Prostate gland (tissue), 2 donors: Measurements from ENCODE around the gene SSH2. TPM values are rescaled to one million over a fixed set of nuclear protein-coding genes. Genes with fewer than 3 reads are reported as not detected.

Source experiments
- DNase-seq: peaks from one replicate; pipeline ENCODE4 v3.0.0-alpha.2; 2019; ENCODE audit warnings: low spot score
- H3K27ac ChIP-seq, 2 donors: fragments of 200-600 bp; sonication (generic); 2 replicates each; pipeline ENCODE4 v1.5.1; 2017 to 2019
- H3K27me3 ChIP-seq: fragments of 200-600 bp; sonication (generic); replicated peaks from 2 replicates; pipeline ENCODE4 v1.5.1; 2019; ENCODE audit not compliant: insufficient read depth
- H3K36me3 ChIP-seq, 2 donors: fragments of 200-600 bp; sonication (generic); 1 replicate in 1 of 2; 2 replicates in 1 of 2; pipeline versions ENCODE4 v1.5.1 to v1.8.1; 2017 to 2019
- H3K4me1 ChIP-seq: fragments of 200-600 bp; sonication (generic); replicated peaks from 2 replicates; pipeline ENCODE4 v1.5.1; 2019
- H3K4me3 ChIP-seq, 2 donors: fragments of 200-600 bp; sonication (generic); 2 replicates each; pipeline ENCODE4 v1.5.1; 2017 to 2019
- H3K9me3 ChIP-seq: fragments of 200-600 bp; sonication (generic); 2 replicates; pipeline ENCODE4 v1.5.1; 2017
- POLR2A ChIP-seq: fragments of 450-650 bp; IDR thresholded peaks from one replicate; pipeline ENCODE4 v1.6.1; 2016; ENCODE audit warnings: antibody characterized with exemption, mild to moderate bottlenecking
- POLR2AphosphoS5 ChIP-seq: sonication (generic); formaldehyde crosslinking; IDR thresholded peaks from one replicate; pipeline ENCODE4 v1.6.1; 2017; ENCODE audit warnings: antibody characterized with exemption
- WGBS: methylation state at CpG from one replicate; pipeline ENCODE4 v1.1.5; 2018; 5-methylcytosine and 5-hydroxymethylcytosine counted together
- intact Hi-C: fragments of 100-400 bp; cut with DNase I; formaldehyde crosslinking; loops from one replicate; pipeline ENCODE4 v1.14.2; 2022
- total RNA-seq, 2 donors: library from RNA; depleted of rRNA; stranded (reverse); fragments of >200 nt; gene quantifications; one replicate each; pipeline ENCODE4 v1.1.0, GENCODE V29; 2016
- TF ChIP-seq, protein P1 (sequence below), 4 experiments: fragments of 200-600 bp in 2 of 4; fragments of 450-650 bp in 2 of 4; sonication (generic) in 2 of 4; IDR thresholded peaks; 1 replicate in 3 of 4; 2 replicates in 1 of 4; pipeline ENCODE4 v1.5.1; 2016 to 2019; ENCODE audit warnings: antibody characterized with exemption in 4 of 4, mild to moderate bottlenecking in 2 of 4, moderate library complexity in 2 of 4

Gene SSH2
- total RNA-seq, 2 donors from 2014 or later = 10.1 to 27.5 TPM

DNA sequence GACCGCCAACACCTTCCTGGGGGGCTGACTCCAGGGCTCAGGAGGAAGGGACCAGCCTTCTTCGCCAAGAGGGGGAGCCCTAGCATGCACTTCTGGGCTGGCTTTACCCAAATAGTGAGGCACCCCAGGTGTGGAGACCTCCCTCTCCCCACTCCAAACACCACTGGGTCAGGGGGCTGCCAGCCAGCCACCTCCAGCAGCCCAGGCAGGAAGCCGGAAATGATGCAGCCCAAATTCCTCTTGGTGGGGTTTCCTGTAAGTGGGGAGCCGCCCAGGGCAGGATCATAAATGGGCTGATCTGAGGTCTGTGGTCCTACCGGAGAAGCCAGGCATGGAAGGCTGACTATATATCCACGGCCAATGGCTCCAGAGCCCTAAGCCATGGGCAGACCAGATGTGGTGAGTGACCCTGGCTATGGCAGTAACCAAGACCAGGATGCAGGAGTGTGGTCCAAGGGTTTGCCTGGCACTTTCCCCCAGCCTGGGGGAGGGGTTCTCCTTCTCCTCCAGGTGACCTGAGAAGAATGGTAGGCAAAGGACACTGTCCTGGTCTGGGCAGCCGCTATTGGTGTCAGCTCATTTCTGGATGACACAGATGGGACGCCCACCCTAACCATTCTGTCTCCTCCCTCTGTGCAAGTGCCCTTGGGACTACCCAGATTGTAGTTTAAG is 344.8 kb downstream of the SSH2 start:
- intact Hi-C loops = loop anchor here (10.0 kb wide), 1 partner anchor 520 kb away; no protein-coding TSS in a partner anchor
- Histone ChIP-seq H3K27me3 (no peaks in the 10 kb centered on the region), H3K9me3 (no peaks in the 10 kb centered on the region), H3K36me3 (no peaks in the 10 kb centered on the region), H3K4me1 (peaks cover 13% of the 10 kb centered on the region), H3K4me3 (no peak overlapping the region), H3K27ac (no peak overlapping the region)
- no peak for TF ChIP-seq POLR2AphosphoS5
- TF ChIP-seq, protein P1, sequence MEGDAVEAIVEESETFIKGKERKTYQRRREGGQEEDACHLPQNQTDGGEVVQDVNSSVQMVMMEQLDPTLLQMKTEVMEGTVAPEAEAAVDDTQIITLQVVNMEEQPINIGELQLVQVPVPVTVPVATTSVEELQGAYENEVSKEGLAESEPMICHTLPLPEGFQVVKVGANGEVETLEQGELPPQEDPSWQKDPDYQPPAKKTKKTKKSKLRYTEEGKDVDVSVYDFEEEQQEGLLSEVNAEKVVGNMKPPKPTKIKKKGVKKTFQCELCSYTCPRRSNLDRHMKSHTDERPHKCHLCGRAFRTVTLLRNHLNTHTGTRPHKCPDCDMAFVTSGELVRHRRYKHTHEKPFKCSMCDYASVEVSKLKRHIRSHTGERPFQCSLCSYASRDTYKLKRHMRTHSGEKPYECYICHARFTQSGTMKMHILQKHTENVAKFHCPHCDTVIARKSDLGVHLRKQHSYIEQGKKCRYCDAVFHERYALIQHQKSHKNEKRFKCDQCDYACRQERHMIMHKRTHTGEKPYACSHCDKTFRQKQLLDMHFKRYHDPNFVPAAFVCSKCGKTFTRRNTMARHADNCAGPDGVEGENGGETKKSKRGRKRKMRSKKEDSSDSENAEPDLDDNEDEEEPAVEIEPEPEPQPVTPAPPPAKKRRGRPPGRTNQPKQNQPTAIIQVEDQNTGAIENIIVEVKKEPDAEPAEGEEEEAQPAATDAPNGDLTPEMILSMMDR (IDR thresholded peaks at IDR 0.05) = peak in 1 of 4 experiments; percentile 24
- WGBS = 82% methylated on average over 8 of the region's 8 CpGs
- DNase-seq = no peak

GRCh38 chr17:29584452-29585079 is 345.5 kb downstream of the SSH2 start:
- no peak overlapping the region for H3K4me3 ChIP-seq
- DNase-seq = no peak
- H3K36me3 ChIP-seq = no peaks in the 10 kb centered on the region
- H3K9me3 ChIP-seq = no peaks in the 10 kb centered on the region
- peaks cover 8% of the 10 kb centered on the region for H3K4me1 ChIP-seq
- 82% methylated on average over 12 of the region's 12 CpGs for WGBS
- H3K27me3 ChIP-seq = no peaks in the 10 kb centered on the region
- no peak overlapping the region for H3K27ac ChIP-seq
- intact Hi-C loops = loop anchor here (5.0 to 10.0 kb wide), 2 partner anchors 193 to 520 kb away; no protein-coding TSS in a partner anchor
- TF ChIP-seq POLR2AphosphoS5 (no peak), POLR2A (no peak)
- TF ChIP-seq, protein P1 (IDR thresholded peaks at IDR 0.05) = no peak

DNA sequence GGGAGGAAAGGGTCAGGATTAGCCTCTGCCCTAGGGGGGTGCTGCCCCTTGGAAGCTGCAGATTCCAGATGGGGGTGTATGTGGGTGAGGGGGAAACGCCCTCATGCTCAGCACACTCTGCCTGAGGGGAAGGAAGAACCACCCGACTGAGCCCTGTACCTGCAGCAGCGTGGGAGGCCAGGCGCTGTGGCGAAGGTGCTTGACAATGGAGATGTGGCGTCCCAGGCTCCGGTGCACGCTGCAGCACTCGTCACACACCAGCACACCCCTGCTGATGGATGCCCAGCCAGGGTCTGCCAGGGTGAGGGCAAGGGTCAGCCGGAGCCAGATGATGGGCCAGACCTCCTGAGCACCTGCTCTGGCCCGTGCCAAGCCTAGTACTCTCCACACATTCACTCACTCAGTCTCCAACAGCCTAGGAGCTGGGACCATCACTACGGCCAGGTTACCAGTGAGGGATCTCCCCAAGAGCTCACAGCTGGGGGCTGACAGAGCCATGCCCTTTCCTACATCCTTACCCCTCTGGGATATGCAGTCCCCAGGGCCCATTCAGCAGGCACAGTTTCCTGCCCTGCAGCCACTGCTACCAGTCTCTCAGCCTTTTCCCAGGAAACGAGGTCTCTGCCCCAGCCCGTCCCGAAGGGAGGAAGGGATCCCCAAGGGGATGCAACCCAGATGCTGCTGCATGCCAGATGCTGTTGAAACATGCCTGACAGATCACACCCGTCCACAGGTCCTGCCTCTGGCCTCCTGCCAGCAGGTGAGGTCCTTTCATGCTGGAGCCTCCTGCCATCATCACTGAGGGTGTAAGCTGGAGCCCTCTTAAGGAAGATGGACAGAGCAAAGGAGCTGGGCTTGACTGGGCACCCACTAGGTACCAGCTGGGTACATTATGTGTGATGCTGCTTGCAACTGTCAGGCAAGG is 346.4 kb downstream of the SSH2 start:
- intact Hi-C loops = loop anchor here (5.0 to 10.0 kb wide), 2 partner anchors 194 to 521 kb away; no protein-coding TSS in a partner anchor
- Histone ChIP-seq H3K27me3 (no peaks in the 10 kb centered on the region), H3K4me1 (peaks cover 8% of the 10 kb centered on the region), H3K36me3 (no peaks in the 10 kb centered on the region), H3K27ac (no peak overlapping the region), H3K9me3 (no peaks in the 10 kb centered on the region), H3K4me3 (no peak overlapping the region)
- WGBS = 75% methylated on average over 16 of the region's 16 CpGs
- no peak for TF ChIP-seq POLR2A
- TF ChIP-seq, protein P1 (IDR thresholded peaks at IDR 0.05) = no peak
- TF ChIP-seq POLR2AphosphoS5 = no peak
- no peak for DNase-seq

DNA sequence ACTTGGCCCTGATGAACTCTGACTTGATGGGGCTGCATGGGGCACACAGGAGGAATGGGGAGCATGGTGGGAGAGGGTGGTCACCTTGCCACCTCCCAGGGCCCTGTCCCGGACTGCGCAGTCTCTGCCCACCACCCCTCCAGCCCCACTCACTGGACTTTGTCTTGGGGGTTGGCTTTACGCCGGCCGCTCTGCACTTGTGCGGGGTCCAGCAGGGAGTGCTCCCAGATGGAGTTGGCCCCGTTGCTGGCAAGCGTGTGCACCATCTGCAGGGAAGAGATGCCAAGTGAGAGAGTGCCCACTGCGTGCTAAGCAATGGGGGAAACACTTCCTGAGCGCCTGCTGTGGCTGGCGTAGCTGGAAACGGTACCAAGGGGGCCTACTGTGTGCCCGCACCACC is 347.3 kb downstream of the SSH2 start:
- Histone ChIP-seq H3K4me1 (peaks cover 4% of the 10 kb centered on the region), H3K4me3 (no peak overlapping the region), H3K27ac (no peak overlapping the region), H3K27me3 (no peaks in the 10 kb centered on the region), H3K36me3 (peaks cover 0 to 6% of the 10 kb centered on the region in 2 donors), H3K9me3 (no peaks in the 10 kb centered on the region)
- no peak for DNase-seq
- intact Hi-C loops = loop anchor here (5.0 to 10.0 kb wide), 2 partner anchors 195 to 522 kb away; no protein-coding TSS in a partner anchor
- TF ChIP-seq, protein P1 (IDR thresholded peaks at IDR 0.05) = no peak
- TF ChIP-seq POLR2A = no peak
- no peak for TF ChIP-seq POLR2AphosphoS5
- 92% methylated on average over 13 of the region's 13 CpGs for WGBS
